Measurements from ENCODE around the gene MED13.
"Not testable (repeated sequence)": the region's sequence is repeated elsewhere in the genome, so short reads cannot be mapped to it uniquely, and the experiment has no call there.

The MED13 gene

DNA sequence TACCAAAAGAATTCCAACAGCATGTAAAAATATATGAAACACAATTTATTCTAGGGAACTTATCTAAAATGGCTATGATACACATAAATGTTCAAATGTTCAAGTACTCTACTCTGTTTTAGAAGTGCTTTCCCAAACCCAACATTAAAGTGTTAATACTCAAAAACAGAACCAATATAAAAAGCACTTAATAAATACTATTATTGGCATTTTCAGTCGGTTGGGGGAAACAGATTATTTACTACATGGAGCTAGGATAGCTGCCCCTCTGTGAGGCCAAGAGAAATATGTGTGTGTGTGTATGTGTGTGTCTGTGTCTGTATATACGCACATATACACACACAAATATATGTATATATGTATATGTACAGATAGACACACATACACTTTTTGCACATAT, 169.7 kb downstream of the MED13 start:
- no peak for DNase-seq

DNA sequence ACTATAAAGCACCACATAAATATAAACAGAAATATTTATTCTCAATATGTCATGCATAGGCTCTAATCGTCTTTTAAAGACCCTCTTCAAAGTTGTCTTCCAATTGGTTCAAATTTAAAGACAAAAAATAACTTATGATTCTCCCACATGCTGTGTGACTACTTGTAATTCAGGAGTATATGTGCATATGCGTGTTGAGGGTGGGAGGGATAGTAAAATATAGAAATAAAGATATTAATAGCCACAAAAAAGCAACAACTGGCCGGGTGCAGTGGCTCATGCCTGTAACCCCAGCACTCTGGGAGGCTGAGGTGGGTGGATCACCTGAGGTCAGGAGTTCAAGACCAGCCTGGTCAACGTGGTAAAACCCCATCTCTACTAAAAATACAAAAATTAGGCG, 170.8 kb downstream of the MED13 start:
- DNase-seq: not testable (repeated sequence)
